Measurements from ENCODE around the gene DNAH2.

The DNAH2 gene, protein sequence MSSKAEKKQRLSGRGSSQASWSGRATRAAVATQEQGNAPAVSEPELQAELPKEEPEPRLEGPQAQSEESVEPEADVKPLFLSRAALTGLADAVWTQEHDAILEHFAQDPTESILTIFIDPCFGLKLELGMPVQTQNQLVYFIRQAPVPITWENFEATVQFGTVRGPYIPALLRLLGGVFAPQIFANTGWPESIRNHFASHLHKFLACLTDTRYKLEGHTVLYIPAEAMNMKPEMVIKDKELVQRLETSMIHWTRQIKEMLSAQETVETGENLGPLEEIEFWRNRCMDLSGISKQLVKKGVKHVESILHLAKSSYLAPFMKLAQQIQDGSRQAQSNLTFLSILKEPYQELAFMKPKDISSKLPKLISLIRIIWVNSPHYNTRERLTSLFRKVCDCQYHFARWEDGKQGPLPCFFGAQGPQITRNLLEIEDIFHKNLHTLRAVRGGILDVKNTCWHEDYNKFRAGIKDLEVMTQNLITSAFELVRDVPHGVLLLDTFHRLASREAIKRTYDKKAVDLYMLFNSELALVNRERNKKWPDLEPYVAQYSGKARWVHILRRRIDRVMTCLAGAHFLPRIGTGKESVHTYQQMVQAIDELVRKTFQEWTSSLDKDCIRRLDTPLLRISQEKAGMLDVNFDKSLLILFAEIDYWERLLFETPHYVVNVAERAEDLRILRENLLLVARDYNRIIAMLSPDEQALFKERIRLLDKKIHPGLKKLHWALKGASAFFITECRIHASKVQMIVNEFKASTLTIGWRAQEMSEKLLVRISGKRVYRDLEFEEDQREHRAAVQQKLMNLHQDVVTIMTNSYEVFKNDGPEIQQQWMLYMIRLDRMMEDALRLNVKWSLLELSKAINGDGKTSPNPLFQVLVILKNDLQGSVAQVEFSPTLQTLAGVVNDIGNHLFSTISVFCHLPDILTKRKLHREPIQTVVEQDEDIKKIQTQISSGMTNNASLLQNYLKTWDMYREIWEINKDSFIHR (N-terminal part only)

DNA sequence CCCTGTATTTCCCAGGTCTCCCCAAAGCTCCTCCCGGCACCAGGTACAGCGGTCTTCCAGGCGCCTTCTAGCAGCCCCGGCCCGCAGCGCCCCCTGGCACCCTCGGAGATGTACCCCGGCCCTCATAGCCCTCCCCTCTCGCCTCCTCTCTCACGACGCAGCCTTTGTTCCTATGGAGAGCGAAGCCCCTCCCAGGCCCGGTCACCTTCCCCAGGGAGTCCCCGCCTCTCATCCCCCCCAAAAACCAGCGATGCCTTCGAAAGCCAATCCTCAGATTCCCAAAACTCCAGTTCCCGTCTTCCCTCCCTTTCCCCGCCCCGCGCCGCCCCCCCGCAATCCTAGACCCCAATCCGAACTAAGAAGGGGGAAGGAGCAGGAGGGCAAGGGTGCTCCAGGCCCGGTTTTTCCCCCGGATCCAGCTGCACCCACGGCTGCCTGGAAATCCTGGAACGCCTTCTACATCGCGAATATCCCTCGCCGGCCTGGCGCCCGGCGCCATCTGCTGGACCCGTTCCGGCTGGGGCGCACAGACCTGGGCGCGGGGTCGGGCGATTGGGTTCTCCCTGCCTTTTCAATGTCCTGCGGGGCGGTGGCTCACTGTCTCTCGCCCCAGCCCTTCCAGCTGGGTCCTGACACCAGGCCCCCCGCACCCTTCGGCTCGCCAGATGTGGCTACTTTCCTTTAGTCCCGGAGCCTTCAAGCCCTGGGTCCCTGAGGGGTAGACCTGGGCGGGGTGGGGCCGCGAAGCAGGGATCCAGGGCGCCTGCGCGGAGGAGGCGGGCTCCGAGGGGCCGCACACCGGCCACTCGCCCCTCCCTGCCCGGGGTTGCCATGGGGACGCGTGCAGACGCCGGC is at the start of gene DNAH2:
DNAH2 (plus strand) TSS at position 844 of the 855 bp plus-strand sequence. CDS start 1,991 bp downstream, outside the sequence.
- DNase-seq: peak in 13 of 14 donors; percentile 24 to 78 (median 59)

DNA sequence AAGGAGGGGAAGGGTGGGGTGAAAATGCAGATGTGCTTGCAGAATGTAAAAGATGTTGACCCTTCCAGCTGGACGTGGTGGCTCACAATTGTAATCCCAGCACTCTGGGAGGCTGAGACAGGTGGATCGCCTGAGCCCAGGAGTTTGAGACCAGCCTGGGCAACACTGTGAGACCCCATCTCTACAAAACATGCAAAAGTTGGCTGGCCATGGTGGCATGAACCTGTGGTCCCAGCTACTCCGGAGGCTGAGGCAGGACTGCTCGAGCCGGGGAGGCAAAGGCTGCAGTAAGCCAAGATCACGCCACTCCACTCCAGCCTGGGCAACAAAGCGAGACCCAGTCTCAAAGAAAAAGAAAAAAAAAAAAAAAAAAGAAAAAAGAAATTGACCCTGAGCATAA is 49.1 kb upstream of the DNAH2 start:
- DNase-seq: no peak

DNA sequence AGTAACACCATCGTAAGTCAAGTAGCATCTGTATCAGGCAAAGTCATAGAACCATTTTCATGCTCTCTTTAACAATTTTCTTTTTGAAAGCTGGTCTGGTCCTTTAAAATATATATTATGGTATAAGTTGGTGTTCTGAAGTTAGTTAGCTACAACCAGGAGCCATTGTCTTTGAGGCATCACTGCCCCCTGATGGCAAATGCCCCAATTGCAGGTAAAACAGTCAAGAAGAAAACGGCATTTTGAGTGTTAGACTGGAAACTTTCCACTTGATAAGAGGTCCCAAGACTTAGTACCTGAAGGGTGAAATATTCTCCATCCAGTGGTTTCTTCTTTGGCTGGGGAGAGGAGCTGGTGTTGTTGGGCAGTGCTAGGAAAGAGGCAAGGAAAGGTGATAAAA is 44.3 kb upstream of the DNAH2 start:
- DNase-seq: no peak

DNA sequence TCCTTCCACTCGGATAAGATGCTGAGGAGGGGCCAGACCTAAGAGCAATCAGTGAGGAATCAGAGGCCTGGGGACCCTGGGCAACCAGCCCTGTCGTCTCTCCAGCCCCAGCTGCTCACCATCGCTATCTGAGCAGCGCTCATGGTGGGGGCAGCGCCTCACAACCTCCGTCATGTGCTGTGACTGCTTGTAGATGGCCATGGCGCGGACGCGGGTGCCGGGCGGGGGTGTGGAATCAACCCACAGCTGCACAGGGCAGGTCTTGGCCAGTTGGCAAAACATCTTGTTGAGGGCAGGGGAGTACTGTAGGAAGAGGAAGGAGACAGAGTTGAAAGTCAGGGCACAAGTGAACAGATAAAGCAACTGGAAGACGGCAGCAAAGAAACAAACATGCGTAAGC is 42.6 kb upstream of the DNAH2 start:
- DNase-seq: no peak

DNA sequence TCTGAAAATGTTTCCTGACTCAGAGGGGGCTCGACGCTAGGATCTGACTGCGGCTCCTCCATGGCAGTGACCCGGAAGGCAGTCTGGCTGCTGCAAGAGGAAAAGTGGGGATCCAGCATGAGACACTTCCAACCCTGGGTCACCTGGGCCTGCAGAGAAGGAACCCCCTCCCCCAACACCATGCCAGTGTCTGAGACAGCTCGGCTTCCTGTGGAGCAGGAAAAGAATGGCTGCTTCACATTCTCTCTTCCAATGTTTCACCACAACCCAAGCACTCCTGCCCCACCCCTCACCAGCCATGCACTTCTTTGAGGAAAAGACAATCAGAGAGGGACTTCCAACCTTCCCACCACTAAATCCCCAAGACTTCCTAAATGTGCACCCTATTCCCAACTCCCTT is 41.0 kb upstream of the DNAH2 start:
- DNase-seq: no peak

DNA sequence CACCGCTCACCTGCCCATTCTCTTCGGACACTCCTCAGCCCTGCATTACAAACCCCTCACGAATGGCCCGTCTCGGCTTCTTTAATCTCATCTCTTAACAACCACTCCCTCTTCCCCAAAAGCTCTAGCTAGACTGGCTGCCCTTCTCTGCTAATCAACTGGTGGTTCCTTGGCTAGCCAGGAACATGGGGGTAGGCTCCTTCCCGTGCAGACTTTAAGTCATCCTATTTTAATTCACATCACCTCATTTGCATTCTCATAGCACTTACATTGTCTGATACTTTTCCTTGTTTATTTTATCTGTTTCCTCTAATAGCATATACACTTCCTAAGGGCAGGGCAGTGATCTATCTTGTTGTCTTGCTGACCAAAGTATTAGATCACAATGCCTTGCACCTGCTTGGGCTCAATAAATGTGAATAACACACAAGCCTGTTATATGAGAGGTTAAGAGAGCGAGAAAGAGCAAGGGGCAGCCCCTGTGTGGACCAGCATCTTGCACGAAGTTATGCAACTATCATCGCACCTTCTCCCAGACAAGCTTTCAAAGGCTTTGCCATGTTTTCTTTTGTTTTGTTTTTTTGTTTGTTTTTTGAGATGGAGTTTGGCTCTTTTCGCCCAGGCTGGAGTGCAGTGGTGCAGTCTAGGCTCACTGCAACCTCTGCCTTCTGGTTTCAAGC is 40.0 kb upstream of the DNAH2 start:
- no peak for DNase-seq

DNA sequence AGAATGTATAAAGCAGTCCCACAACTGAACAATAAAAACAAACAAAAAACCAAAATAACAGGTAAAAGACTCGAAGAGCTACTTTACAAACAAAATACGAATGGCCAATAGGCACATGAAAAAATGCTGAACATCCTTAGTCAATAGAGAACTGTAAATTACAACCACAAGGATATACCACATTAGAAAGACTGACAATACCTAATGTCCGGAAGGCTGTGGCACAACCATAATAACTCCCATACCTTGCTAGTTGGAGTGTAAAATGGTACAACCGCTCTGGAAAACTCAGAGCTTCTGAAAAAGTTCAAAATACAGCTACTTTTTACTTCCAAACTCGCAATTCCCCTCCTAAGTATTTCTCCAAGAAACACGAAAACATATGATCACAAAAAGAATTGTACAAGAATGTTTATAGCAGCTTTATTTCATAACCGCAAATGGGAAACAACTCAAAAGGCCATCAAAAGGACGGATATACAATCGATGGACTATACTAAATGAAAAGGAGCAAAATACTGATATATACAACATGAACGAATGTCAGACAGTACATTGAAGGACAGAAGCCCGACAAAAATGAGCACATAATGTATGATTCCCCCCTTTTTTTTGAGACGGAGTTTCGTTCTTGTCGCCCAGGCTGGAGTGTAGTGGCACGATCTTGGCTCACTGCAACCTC is 32.6 kb upstream of the DNAH2 start:
- DNase-seq: no peak

DNA sequence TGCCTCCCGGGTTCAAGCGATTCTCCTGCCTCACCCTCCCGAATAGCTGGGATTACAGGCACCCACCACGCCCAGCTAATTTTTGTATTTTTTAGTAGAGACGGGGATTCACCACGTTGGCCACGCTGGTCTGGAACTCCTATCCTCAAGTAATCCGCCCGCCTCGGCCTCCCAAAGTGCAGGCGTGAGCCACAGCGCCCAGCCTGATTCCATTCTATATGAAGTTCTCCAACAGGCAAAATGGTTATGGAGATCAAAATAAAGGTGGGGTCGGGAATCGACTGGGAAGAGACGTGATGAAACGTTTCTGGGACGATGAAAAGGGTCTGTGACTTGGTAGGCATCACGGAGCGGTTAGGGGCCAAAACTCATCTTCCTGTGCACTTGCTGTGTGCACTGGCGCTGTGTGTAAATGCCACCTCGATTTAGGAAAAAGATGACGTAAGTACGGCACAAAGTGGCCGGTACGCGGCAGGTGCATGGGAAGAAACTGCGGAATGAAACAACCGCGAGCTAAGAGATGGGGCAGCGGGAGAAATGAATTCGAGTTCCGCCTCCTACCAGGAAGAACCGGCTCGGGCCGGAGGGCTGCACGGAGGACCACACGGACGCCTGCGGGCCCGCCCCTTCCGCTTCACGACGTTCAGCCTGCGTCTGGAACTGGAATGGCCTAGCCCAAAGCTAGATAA is 31.9 kb upstream of the DNAH2 start:
- DNase-seq: peak; percentile 51 to 97 (median 88)

DNA sequence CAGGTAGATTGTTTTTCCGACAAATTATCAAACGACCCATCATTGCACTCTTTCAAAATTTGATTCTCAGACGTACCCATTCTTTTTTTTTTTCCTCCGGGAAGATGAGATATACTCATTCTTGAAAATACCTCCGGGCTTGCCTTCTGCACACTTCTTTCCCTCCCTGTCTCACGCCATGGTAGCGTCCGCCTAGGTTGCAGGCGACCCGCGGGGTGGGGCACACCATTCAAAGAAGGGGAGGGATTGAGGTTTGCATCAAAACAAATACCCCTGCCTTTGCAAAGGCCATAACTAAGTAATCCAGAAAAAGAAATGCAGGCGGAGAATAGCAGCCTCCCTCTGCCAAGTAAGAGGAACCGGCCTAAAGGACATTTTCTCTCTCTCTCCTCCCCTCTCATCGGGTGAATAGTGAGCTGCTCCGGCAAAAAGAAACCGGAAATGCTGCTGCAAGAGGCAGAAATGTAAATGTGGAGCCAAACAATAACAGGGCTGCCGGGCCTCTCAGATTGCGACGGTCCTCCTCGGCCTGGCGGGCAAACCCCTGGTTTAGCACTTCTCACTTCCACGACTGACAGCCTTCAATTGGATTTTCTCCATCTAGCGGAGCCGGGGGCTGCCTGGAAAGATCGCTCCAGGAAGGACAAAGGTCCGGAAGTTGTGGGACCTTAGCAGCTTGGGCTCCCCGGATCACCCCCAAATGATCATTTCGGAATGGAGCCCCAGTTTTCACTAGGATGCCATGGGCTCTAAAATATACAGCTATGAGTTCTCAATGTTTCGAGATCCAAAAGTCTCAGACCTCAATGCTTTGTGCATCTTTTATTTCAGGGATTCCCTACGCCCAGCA is 31.1 kb upstream of the DNAH2 start:
- DNase-seq: peak; percentile 51 to 97 (median 89)

DNA sequence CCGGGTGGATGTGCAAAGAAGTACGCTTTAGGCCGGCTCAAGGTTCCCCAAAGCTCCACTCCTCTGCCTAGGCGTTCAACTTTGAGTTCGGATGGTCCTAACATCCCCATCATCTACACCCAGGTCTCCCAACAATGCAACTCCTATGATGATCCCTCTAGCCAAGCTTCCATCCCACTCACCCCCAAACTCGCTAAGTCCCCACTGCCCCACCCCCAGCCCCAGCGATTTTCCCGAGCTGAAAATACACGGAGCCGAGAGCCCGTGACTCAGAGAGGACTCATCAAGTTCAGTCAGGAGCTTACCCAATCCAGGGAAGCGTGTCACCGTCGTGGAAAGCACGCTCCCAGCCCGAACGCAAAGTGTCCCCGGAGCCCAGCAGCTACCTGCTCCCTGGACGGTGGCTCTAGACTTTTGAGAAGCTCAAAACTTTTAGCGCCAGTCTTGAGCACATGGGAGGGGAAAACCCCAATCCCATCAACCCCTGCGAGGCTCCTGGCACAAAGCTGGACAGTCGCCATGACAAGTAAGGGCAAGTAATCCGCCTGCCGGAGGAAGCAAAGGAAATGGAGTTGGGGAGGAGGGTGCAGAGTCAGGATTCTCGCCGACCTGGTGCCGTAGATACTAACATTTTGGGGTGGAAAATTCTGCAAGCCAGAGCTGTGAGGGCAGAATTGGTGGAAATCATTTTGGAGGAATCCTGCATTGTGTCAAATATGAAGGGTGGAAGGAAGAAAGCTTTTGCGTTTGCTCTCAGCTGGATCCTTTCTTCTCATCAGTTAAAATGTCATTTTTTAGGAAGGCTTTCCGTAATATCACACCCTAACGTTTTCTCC is 30.3 kb upstream of the DNAH2 start, which contains the start of gene TP53:
TP53 (minus strand) TSS at position 419 of the 836 bp plus-strand sequence. CDS start 10,896 bp downstream, outside the sequence.
- DNase-seq: peak; percentile 27 to 91 (median 85)

DNA sequence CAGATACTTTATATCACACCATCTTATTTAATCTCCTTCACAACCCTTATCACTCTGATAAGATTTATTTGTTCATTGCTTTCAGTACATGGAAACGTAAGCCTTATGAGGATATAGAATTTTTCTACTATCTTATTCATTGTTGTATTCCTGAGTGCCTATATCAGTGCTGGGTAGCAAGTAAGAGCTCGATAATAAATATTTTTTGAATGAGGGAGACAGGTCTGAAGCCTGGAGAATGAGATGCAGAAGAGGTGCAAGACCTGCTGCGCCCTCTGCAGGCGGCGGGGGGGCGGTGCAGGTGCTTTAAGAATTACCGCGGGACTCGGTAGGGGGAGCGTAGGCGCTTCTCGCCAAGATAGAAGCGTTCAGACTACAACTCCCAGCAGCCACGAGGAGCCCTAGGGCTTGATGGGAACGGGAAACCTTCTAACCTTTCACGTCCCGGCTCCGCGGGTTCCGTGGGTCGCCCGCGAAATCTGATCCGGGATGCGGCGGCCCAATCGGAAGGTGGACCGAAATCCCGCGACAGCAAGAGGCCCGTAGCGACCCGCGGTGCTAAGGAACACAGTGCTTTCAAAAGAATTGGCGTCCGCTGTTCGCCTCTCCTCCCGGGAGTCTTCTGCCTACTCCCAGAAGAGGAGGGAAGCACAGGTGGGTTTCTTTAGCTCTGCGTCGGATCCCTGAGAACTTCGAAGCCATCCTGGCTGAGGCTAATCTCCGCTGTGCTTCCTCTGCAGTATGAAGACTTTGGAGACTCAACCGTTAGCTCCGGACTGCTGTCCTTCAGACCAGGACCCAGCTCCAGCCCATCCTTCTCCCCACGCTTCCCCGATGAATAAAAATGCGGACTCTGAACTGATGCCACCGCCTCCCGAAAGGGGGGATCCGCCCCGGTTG is 29.4 kb upstream of the DNAH2 start, which contains the start of gene WRAP53:
WRAP53 (plus strand) TSS at position 570 of the 900 bp plus-strand sequence; CDS start at position 742, 172 bp downstream.
- peak; percentile 72 to 99 (median 94) for DNase-seq

DNA sequence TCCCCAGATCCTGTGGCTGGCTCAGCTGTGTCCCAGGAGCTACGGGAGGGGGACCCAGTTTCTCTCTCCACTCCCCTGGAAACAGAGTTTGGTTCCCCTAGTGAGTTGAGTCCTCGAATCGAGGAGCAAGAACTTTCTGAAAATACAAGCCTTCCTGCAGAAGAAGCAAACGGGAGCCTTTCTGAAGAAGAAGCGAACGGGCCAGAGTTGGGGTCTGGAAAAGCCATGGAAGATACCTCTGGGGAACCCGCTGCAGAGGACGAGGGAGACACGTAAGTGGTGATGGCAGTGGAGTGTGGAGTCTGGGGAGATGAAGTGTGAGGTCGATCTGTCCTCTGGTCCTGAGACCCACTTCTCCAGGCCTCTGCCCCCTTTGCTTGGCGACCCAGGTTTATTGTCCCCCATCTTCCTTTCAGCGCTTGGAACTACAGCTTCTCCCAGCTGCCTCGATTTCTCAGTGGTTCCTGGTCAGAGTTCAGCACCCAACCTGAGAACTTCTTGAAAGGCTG is 28.7 kb upstream of the DNAH2 start:
- DNase-seq: no peak

DNA sequence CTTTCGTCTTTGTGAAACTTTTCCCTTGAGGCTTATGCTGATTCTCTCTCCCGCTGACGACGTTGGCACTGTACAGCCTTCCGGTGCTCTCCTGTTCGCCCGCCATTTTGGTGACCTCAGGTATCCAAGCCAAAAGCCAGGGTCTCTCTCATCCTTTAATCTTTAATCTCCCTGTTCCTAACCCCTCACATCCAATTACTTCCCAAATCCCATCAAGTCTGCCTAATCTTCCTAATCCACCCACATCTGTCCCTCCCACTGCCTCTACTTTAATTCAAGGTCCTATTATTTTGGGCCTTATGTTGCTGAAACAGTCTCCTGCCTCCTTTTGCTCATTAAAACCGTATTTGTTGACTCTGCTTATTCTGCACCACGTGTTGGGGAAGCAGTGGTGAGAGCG is 22.0 kb upstream of the DNAH2 start:
- no peak for DNase-seq

DNA sequence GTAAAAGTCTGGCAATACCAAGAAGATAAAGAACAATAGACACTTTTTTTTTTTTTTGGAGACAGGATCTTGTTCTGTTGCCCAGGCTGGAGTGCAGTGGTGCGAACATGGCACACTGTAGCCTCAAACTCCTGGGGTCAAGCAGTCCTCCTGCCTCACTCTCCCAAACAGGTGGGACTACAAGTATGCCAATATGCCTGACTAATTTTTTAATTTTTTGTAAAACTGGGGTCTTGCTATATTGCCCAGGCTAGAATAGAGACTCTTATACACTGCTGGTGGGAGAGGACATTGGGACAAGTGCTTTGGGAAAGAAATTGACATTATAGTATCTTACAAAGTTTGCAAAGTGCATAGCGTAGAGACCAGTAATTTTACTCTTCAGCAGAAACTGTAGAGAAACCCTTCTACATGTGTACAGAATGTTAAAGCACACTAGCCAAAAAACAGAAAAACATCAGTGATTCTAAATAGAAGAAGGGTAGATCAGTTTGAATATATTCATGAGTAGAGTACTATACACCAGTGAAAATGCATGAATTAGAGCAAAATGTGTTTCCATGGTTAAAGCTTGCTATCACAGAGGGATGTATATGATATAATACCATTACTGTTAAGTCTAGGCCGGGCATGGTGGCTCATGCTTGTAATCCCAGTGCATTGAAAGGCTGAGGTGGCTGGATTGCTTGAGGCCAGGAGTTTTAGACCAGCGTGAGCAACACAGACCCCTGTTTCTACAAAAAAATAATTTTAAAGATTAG is 19.5 kb upstream of the DNAH2 start:
- DNase-seq: no peak

DNA sequence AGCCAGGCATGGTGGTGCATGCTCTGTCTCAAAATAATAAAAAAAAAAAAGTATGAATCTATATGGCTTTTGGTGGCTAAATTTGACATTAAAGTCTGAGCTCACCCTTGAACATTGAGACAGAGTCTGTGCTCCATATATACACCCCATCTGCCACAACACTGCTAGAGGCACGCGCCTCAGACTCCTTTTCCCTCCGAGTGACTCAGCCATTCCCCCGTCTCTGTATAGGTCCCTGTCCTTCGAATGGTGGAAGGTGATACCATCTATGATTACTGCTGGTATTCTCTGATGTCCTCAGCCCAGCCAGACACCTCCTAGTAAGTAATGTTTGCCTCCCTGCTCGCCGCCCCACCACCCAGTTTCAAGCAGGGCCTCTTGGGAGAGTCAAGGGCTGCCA is 17.0 kb upstream of the DNAH2 start:
- no peak for DNase-seq

DNA sequence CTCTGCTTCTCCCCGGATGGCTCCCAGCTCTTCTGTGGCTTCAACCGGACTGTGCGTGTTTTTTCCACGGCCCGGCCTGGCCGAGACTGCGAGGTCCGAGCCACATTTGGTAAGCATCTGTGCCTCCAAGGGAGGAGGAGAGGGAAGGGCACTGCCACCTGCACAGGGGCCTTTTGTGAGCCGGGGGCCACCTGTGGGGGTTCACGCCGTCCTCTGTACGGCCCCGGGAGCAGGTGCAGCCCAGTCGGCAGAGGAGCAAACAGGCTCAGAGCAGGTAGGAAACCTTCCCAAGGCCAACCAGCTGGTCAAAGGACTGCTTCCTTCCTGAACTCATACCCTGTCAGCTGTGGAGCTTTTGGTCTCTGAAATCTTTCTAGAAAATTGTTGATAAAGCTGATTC is 15.9 kb upstream of the DNAH2 start:
- no peak for DNase-seq
